HG02852 (cell line): Measurements from ENCODE around the gene RXFP1.

Experiments
- ATAC-seq: cut with Tn5 transposase; IDR thresholded peaks from one replicate; pipeline ENCODE4 v1.9.1; 2021; ENCODE audit warnings: mild to moderate bottlenecking, moderate library complexity; ENCODE audit not compliant: unreplicated experiment

RXFP1 gene

GRCh38 chr4:158669310-158669709 lies 147.6 kb downstream of the RXFP1 start:
- ATAC-seq = no peak

DNA sequence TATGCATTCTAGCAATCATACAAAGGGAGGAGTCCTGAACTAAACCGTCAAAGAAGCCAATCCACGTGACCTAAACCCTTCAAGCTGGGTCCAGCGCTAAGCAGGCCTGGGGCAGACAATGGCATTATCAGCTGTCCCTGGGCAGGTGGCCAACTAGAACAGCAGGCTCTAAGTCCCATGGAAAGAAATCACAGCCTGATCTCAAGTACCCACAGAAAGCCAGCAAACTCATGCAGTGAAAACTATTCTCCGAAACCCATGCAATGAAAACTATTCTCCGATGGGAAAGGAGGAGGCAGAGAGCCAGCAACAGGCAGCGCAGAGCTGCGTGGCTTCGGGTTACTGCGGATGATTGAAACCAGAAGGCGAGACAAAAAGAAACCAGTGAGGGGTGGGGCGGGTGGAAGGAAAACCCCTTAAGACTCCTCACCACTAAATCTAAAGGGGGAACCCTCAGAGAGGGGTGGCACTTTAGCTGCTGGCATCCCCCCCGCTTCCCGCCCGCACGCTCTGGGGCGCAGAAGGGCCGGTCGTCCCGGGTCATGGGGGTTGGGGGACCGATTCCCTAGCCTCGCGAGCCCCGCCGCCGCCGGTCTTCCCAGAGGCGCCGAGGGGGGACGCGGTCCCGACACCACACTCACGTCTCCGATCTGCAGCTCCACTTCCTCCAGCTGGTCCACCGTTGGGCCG lies 149.4 kb downstream of the RXFP1 start:
- peak; percentile 28 for ATAC-seq

DNA sequence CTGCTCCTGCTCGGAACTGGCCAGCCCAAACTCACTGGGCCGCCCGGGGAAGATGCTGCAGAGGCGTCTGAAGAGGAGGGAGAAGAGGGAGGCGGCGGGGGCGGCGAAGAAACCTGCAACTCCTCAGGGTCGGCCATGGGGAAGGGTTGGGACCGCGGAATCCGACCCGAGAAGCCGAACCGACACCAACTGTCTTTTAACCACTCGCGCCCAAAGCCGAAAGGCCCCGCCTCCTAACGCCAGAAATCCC lies 149.9 kb downstream of the RXFP1 start, which contains the start of gene C4orf46:
Gene C4orf46, minus strand, starts transcription at position 223 of the 250 bp plus-strand sequence. Its CDS starts 86 bp downstream, at position 137.
- ATAC-seq = no peak

GRCh38 chr4:158671915-158672806 lies 150.5 kb downstream of the RXFP1 start, which contains the start of gene ETFDH:
Gene ETFDH (plus strand): TSS chr4:158672296. CDS start chr4:158672457, 161 bp downstream.
- peak; percentile 84 for ATAC-seq

DNA sequence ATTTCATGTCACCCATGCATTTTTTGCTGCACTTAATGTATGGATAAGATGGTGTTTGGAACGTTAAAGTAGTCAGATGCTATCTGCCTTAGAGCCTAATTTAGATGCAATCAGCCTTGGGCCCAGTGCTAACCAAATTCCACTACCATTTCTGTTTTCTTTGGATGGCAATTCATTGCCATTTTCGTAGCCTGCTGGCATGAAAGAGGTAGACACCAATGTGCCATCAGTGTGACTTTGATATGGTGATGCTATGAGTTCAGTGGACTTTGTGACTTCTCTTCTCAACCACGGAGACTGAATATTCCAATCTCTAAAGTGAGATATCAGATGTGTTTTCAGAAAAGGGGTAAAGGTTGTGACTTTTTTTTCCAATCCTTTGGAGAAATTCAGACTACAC lies 152.0 kb downstream of the RXFP1 start:
- ATAC-seq = no peak

- ATAC-seq = no peak
Observed at GRCh38 chr4:158676076-158676475, 154.4 kb downstream of the RXFP1 start.

DNA sequence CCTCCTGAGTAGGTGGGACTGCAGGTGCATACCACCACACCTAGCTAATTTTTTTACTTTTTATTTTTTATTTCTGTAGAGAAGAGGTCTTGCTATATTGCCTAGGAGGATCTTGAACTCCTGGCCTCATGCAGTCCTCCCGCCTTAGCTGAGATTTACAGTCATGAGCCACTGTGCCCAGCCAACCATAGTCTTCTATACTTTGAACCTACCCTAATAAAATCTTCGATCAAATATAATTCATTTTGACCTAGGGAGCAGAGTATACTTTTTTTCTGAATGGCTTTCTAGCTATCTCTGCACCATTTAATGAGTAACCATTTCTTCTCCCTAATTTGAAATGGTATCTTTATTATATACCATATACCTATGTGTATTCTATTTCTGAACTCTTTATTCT lies 157.1 kb downstream of the RXFP1 start:
- no peak for ATAC-seq

DNA sequence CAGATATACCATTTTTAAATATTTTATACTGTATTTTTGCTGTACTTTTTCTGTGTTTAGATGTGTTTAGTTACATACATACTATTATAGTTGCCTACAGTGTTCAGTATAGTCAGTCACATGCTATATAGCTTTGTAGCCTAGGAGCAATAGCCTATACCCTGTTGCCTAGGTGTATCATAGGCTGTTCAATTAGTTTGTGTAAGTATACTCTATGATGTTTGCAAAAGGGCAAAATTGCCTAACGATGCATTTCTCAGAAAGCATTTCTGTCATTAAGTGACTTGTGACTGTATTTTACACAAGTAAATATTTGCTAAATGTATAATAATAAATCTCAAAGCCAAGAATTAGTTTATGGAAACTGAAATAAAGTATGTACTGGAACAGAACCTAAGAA lies 159.9 kb downstream of the RXFP1 start:
- no peak for ATAC-seq

- no peak for ATAC-seq
Observed at GRCh38 chr4:158682066-158682465, 160.4 kb downstream of the RXFP1 start.

GRCh38 chr4:158688813-158689212 lies 167.1 kb downstream of the RXFP1 start:
- no peak for ATAC-seq
